Stomach (tissue), 9 donors: Measurements from ENCODE around the gene HPGD. TPM values are rescaled to one million over a fixed set of nuclear protein-coding genes. Genes with fewer than 3 reads are reported as not detected.

Experiments
- DNase-seq, 2 donors: peaks; one replicate each; pipeline versions ENCODE4 v3.0.0 to v3.0.0-alpha.2; 2013 to 2019
- H3K27ac ChIP-seq, 5 donors: fragments of 200-600 bp in 4 of 5; sonication (generic) in 4 of 5; one replicate each; pipeline ENCODE4 v1.5.1; 2013 to 2019; ENCODE audit warnings: mild to moderate bottlenecking in 1 of 5, moderate library complexity in 1 of 5
- H3K27me3 ChIP-seq, 3 donors: fragments of 200-600 bp; sonication (generic); one replicate each; pipeline ENCODE4 v1.5.1; 2017 to 2019; ENCODE audit warnings: mixed run types in 1 of 3
- H3K36me3 ChIP-seq, 4 donors: fragments of 200-600 bp; sonication (generic); 1 replicate in 3 of 4; 2 replicates in 1 of 4; pipeline ENCODE4 v1.5.1; 2016 to 2019
- H3K4me1 ChIP-seq, 4 donors: fragments of 200-600 bp; sonication (generic); one replicate each; pipeline ENCODE4 v1.5.1; 2016 to 2019
- H3K4me3 ChIP-seq, 4 donors: fragments of 200-600 bp; sonication (generic) in 3 of 4; one replicate each; pipeline ENCODE4 v1.5.1; 2016 to 2019; ENCODE audit warnings: mild to moderate bottlenecking in 1 of 4
- H3K9me3 ChIP-seq, 4 donors: fragments of 200-600 bp; sonication (generic); one replicate each; pipeline ENCODE4 v1.5.1; 2016 to 2019
- EP300 ChIP-seq: sonication (generic); formaldehyde crosslinking; IDR thresholded peaks from one replicate; pipeline ENCODE4 v1.6.1; 2017; ENCODE audit warnings: antibody characterized with exemption
- POLR2A ChIP-seq, 4 donors: fragments of 450-650 bp; IDR thresholded peaks; one replicate each; pipeline ENCODE4 v1.6.1; 2016; ENCODE audit warnings: antibody characterized with exemption in 4 of 4, control low read depth in 2 of 4, mild to moderate bottlenecking in 1 of 4, moderate library complexity in 1 of 4
- POLR2AphosphoS5 ChIP-seq, 3 donors: sonication (generic); formaldehyde crosslinking; IDR thresholded peaks; one replicate each; pipeline ENCODE4 v1.6.1; 2016; ENCODE audit warnings: antibody characterized with exemption in 3 of 3
- WGBS, 5 donors: extraction: QIAGEN DNeasy Blood & Tissue Kit in 3 of 5; methylation state at CpG; one replicate each; pipeline versions ENCODE4 v1.1.5 to v1.1.7; 2013 to 2018; 5-methylcytosine and 5-hydroxymethylcytosine counted together
- intact Hi-C: fragments of 100-400 bp; cut with DNase I; formaldehyde crosslinking; loops from one replicate; pipeline ENCODE4 v1.15.1; 2023; ENCODE audit warnings: low total_unique reads
- polyA plus RNA-seq, 3 donors: library from polyadenylated mRNA; stranded (reverse); fragments of 200-250 nt; gene quantifications; one replicate each; pipeline ENCODE4 v1.2.3, GENCODE V29; 2013
- total RNA-seq, 5 donors: library from RNA; depleted of rRNA; stranded (reverse); fragments of >200 nt; gene quantifications; one replicate each; pipeline versions ENCODE4 v1.1.0 to v1.2.3, GENCODE V29; 2014 to 2016
- TF ChIP-seq, protein P1 (sequence below), 7 experiments: fragments of 450-650 bp in 4 of 7; fragments of 200-600 bp in 3 of 7; sonication (generic) in 3 of 7; IDR thresholded peaks; one replicate each; pipeline ENCODE4 v1.5.1; 2016 to 2019; ENCODE audit warnings: antibody characterized with exemption in 7 of 7, control low read depth in 2 of 7, mild to moderate bottlenecking in 1 of 7
- donor health status: healthy with polysubstance abuse.
- donor health status: Bipolar disorder and iron deficiency.
- donor health status: healthy.

The HPGD gene
- total and polyA plus RNA-seq, 8 donors: 13.6 to 492 (median 51.0) TPM

DNA sequence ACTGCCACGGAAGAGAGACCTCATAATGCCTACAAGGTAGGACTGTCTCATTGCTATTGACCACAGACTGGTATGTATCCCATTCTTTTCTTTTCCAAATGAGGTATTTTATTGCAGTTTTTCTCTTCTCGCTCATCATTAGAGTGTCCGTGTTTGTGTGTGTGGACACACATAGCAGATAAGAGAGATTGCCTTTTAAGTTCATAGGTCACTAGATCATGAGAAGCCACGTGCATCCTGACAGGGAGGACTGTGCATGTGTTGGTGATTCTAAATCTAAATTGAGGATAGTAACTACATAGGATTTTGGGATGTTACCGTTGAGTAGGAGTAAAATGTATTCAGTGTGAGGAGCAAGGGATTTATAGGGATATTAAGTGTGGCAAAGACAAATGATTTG lies 37.3 kb downstream of the HPGD start:
- Histone ChIP-seq H3K9me3 (no peaks in the 10 kb centered on the region), H3K4me1 (no peaks in the 10 kb centered on the region), H3K27me3 (no peaks in the 10 kb centered on the region), H3K4me3 (no peak overlapping the region), H3K27ac (no peak overlapping the region), H3K36me3 (no peaks in the 10 kb centered on the region)
- intact Hi-C loops: no loop called here
- TF ChIP-seq, protein P1, sequence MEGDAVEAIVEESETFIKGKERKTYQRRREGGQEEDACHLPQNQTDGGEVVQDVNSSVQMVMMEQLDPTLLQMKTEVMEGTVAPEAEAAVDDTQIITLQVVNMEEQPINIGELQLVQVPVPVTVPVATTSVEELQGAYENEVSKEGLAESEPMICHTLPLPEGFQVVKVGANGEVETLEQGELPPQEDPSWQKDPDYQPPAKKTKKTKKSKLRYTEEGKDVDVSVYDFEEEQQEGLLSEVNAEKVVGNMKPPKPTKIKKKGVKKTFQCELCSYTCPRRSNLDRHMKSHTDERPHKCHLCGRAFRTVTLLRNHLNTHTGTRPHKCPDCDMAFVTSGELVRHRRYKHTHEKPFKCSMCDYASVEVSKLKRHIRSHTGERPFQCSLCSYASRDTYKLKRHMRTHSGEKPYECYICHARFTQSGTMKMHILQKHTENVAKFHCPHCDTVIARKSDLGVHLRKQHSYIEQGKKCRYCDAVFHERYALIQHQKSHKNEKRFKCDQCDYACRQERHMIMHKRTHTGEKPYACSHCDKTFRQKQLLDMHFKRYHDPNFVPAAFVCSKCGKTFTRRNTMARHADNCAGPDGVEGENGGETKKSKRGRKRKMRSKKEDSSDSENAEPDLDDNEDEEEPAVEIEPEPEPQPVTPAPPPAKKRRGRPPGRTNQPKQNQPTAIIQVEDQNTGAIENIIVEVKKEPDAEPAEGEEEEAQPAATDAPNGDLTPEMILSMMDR (IDR thresholded peaks at IDR 0.05): no peak
- TF ChIP-seq EP300 (no peak), POLR2A (IDR thresholded peaks at IDR 0.05) (no peak), POLR2AphosphoS5 (IDR thresholded peaks at IDR 0.05) (no peak)
- no peak for DNase-seq
- 73 to 84% (median 83%) methylated on average over 5 of the region's 5 CpGs for WGBS, 5 donors

DNA sequence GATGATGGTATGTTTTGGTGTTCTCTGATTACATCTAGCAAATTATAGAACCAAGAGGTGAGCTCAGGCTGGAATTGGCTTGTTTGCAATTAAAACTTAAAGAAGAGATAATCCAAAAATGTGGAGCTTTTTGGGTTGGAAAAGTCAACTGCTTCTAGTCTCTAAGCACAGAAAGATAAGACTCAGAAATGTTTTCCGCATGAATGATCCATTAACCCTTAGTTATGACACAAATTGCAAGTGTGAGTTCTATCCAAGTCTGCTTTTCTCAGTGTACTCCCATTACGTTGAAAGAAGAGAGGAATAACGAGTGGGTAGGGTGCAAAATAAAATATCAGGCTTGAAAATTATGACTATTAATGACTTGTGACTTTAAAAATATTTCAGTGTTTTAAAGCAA lies 38.5 kb downstream of the HPGD start:
- TF ChIP-seq, protein P1 (IDR thresholded peaks at IDR 0.05): no peak
- TF ChIP-seq EP300: no peak
- TF ChIP-seq POLR2AphosphoS5 (IDR thresholded peaks at IDR 0.05): no peak
- no peak for TF ChIP-seq POLR2A (IDR thresholded peaks at IDR 0.05)
- no peak for DNase-seq
- Histone ChIP-seq H3K27ac (no peak overlapping the region), H3K27me3 (no peaks in the 10 kb centered on the region), H3K9me3 (no peaks in the 10 kb centered on the region), H3K4me1 (no peaks in the 10 kb centered on the region), H3K36me3 (no peaks in the 10 kb centered on the region), H3K4me3 (no peak overlapping the region)
- WGBS, 5 donors: 82 to 88% (median 84%) methylated on average over 3 of the region's 3 CpGs
- intact Hi-C loops: no loop called here

DNA sequence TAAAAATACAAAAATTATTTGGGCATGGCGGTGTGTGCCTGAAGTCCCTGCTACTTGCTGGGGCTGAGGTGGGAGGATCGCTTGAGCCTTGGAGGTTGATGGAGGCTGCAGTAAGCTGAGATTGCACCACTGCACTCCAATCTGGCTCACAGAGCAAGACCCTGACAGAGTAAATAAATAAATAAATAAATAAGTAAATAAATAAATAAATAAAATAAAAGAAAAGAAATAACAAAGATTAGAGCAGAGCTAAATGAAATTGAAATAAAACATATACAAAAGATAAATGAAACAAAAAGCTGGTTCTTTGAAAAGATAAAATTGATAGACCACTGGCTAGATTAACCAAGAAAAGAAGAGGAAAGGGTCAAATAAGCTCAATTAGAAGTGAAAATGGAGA lies 43.1 kb downstream of the HPGD start:
- Histone ChIP-seq H3K27me3 (no peaks in the 10 kb centered on the region), H3K4me1 (no peaks in the 10 kb centered on the region), H3K4me3 (no peak overlapping the region), H3K36me3 (no peaks in the 10 kb centered on the region), H3K9me3 (peaks cover 0 to 6% (median 0%) of the 10 kb centered on the region in 4 donors), H3K27ac (no peak overlapping the region)
- DNase-seq: no peak
- intact Hi-C loops: no loop called here
- WGBS, 5 donors: 93 to 100% (median 98%) methylated on average over 2 of the region's 2 CpGs
- no peak for TF ChIP-seq POLR2AphosphoS5 (IDR thresholded peaks at IDR 0.05)
- TF ChIP-seq POLR2A (IDR thresholded peaks at IDR 0.05): no peak
- TF ChIP-seq EP300: no peak
- TF ChIP-seq, protein P1 (IDR thresholded peaks at IDR 0.05): no peak

DNA sequence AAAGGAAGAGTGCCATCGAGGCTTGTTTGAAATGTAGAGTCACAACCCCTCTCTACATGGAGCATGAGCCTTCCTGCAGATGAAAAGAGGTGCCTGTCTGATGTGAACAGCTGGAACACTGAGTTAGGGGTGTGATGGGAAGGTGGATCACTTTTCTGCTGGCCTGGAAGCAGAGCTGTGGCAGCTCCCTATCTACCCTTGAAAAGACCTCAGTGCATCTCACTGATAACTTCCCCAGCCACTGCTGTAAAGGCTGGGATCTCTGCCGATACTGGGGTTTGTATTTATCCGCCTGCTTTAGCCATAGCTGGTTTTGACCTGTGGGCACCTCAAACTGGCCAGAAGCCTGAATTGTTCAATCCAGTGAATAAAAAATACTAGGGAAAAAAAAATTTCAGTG lies 46.8 kb downstream of the HPGD start:
- H3K4me1 ChIP-seq: no peaks in the 10 kb centered on the region
- intact Hi-C loops: no loop called here

More for the DNA sequence above, 46.8 kb downstream of the HPGD start:
- no peak overlapping the region for H3K4me3 ChIP-seq
- H3K27me3 ChIP-seq: no peaks in the 10 kb centered on the region
- TF ChIP-seq EP300 (no peak), POLR2A (IDR thresholded peaks at IDR 0.05) (no peak), POLR2AphosphoS5 (IDR thresholded peaks at IDR 0.05) (no peak)
- TF ChIP-seq, protein P1 (IDR thresholded peaks at IDR 0.05): no peak
- H3K27ac ChIP-seq: no peak overlapping the region
- WGBS, 5 donors: 84 to 89% (median 89%) methylated on average over 3 of the region's 3 CpGs
- peaks cover 0 to 6% (median 0%) of the 10 kb centered on the region in 4 donors for H3K9me3 ChIP-seq
- H3K36me3 ChIP-seq: no peaks in the 10 kb centered on the region
- no peak for DNase-seq
